T-helper 17 cell (primary cell): ENCODE data around the gene PPP1R9A. TPM values are rescaled to one million over a fixed set of nuclear protein-coding genes. Genes with fewer than 3 reads are reported as not detected.

Source experiments
- ATAC-seq: fragments of 150-1000 bp; cut with Tn5 transposase; 2 replicates; pipeline ENCODE4 v1.10.0; 2021; ENCODE audit warnings: mild to moderate bottlenecking, moderate library complexity
- DNase-seq, 3 donors: peaks; one replicate each; pipeline versions ENCODE4 v3.0.0 to v3.0.0-alpha.2; 2020 to 2021
- H3K9me3 ChIP-seq: one replicate; pipeline ENCODE4 v1.7.0; 2013; ENCODE audit warnings: low read length, mild to moderate bottlenecking; ENCODE audit not compliant: control insufficient read depth, poor library complexity, severe bottlenecking
- H3K27ac Mint-ChIP-seq: one replicate; pipeline ENCODE4 v1.8.0; 2022; ENCODE audit warnings: mild to moderate bottlenecking, moderate library complexity, mixed read lengths
- H3K27me3 Mint-ChIP-seq: one replicate; pipeline ENCODE4 v1.8.0; 2022; ENCODE audit warnings: mixed read lengths
- H3K36me3 Mint-ChIP-seq: one replicate; pipeline ENCODE4 v1.8.0; 2022; ENCODE audit warnings: low read depth, mixed read lengths
- H3K4me1 Mint-ChIP-seq: one replicate; pipeline ENCODE4 v1.8.0; 2022; ENCODE audit warnings: mild to moderate bottlenecking, mixed read lengths
- H3K4me3 Mint-ChIP-seq: one replicate; pipeline ENCODE4 v1.8.0; 2022; ENCODE audit warnings: mild to moderate bottlenecking, moderate library complexity, mixed read lengths
- total RNA-seq, 4 donors: library from RNA in 2 of 4; stranded (reverse) in 2 of 4; gene quantifications; one replicate each; pipeline ENCODE4 v1.2.3 and lab custom pipeline; 2022 to 2026

Gene PPP1R9A
- total RNA-seq, 2 donors from 2014 or later, result 0.02 to 0.08 TPM

- Mint-ChIP-seq H3K4me3 (no peak overlapping the region), H3K27ac (no peak overlapping the region), H3K4me1 (no peaks in the 10 kb centered on the region), H3K27me3 (peaks cover 8% of the 10 kb centered on the region), H3K36me3 (no peaks in the 10 kb centered on the region)
- no peaks in the 10 kb centered on the region for H3K9me3 ChIP-seq
- ATAC-seq, result no peak
- no peak for DNase-seq
Measured at GRCh38 chr7:95238252-95238943, 331.0 kb downstream of the PPP1R9A start.

GRCh38 chr7:95240921-95241320 lies 333.5 kb downstream of the PPP1R9A start:
- H3K4me1 Mint-ChIP-seq, result no peaks in the 10 kb centered on the region
- DNase-seq (no peak), ATAC-seq (no peak)
- no peaks in the 10 kb centered on the region for H3K36me3 Mint-ChIP-seq
- H3K27me3 Mint-ChIP-seq, result peaks cover 25% of the 10 kb centered on the region
- H3K4me3 Mint-ChIP-seq, result no peak overlapping the region
- no peak overlapping the region for H3K27ac Mint-ChIP-seq
- no peaks in the 10 kb centered on the region for H3K9me3 ChIP-seq

GRCh38 chr7:95242266-95242665 lies 334.9 kb downstream of the PPP1R9A start:
- no peak overlapping the region for H3K4me3 Mint-ChIP-seq
- ATAC-seq (no peak), DNase-seq (no peak)
- no peaks in the 10 kb centered on the region for H3K36me3 Mint-ChIP-seq
- H3K9me3 ChIP-seq, result no peaks in the 10 kb centered on the region
- H3K27me3 Mint-ChIP-seq, result peaks cover 25% of the 10 kb centered on the region
- peaks cover 2% of the 10 kb centered on the region for H3K4me1 Mint-ChIP-seq
- H3K27ac Mint-ChIP-seq, result no peak overlapping the region

GRCh38 chr7:95244616-95245015 lies 337.2 kb downstream of the PPP1R9A start:
- no peak overlapping the region for H3K27ac Mint-ChIP-seq
- no peak overlapping the region for H3K4me3 Mint-ChIP-seq
- no peaks in the 10 kb centered on the region for H3K36me3 Mint-ChIP-seq
- H3K4me1 Mint-ChIP-seq, result peaks cover 2% of the 10 kb centered on the region
- ATAC-seq, result no peak
- DNase-seq, result no peak
- H3K9me3 ChIP-seq, result no peaks in the 10 kb centered on the region
- H3K27me3 Mint-ChIP-seq, result peaks cover 25% of the 10 kb centered on the region

- Mint-ChIP-seq H3K36me3 (no peaks in the 10 kb centered on the region), H3K4me3 (no peak overlapping the region), H3K4me1 (peaks cover 2% of the 10 kb centered on the region), H3K27me3 (peaks cover 25% of the 10 kb centered on the region), H3K27ac (no peak overlapping the region)
- no peak for DNase-seq
- ATAC-seq, result no peak
- H3K9me3 ChIP-seq, result no peaks in the 10 kb centered on the region
Measured at GRCh38 chr7:95245828-95246500, 338.6 kb downstream of the PPP1R9A start.

- Mint-ChIP-seq H3K27ac (no peak overlapping the region), H3K4me1 (peaks cover 2% of the 10 kb centered on the region), H3K27me3 (peaks cover 25% of the 10 kb centered on the region), H3K36me3 (no peaks in the 10 kb centered on the region), H3K4me3 (no peak overlapping the region)
- ATAC-seq, result no peak
- DNase-seq, result no peak
- H3K9me3 ChIP-seq, result no peaks in the 10 kb centered on the region
Measured at GRCh38 chr7:95246831-95247370, 339.5 kb downstream of the PPP1R9A start.

- peaks cover 10% of the 10 kb centered on the region for H3K27me3 Mint-ChIP-seq
- ATAC-seq (no peak), DNase-seq (no peak)
- no peaks in the 10 kb centered on the region for H3K36me3 Mint-ChIP-seq
- H3K4me3 Mint-ChIP-seq, result no peak overlapping the region
- peaks cover 2% of the 10 kb centered on the region for H3K4me1 Mint-ChIP-seq
- H3K9me3 ChIP-seq, result no peaks in the 10 kb centered on the region
- H3K27ac Mint-ChIP-seq, result no peak overlapping the region
Measured at GRCh38 chr7:95250571-95250970, 343.2 kb downstream of the PPP1R9A start.

- no peaks in the 10 kb centered on the region for H3K36me3 Mint-ChIP-seq
- H3K9me3 ChIP-seq, result no peaks in the 10 kb centered on the region
- DNase-seq (no peak), ATAC-seq (no peak)
- no peaks in the 10 kb centered on the region for H3K4me1 Mint-ChIP-seq
- no peak overlapping the region for H3K27ac Mint-ChIP-seq
- no peak overlapping the region for H3K4me3 Mint-ChIP-seq
- peaks cover 10% of the 10 kb centered on the region for H3K27me3 Mint-ChIP-seq
Measured at GRCh38 chr7:95251966-95252365, 344.6 kb downstream of the PPP1R9A start.

- no peaks in the 10 kb centered on the region for H3K36me3 Mint-ChIP-seq
- no peaks in the 10 kb centered on the region for H3K9me3 ChIP-seq
- H3K27ac Mint-ChIP-seq, result no peak overlapping the region
- peaks cover 10% of the 10 kb centered on the region for H3K27me3 Mint-ChIP-seq
- no peak overlapping the region for H3K4me3 Mint-ChIP-seq
- H3K4me1 Mint-ChIP-seq, result no peaks in the 10 kb centered on the region
- no peak for DNase-seq
- ATAC-seq, result no peak
Measured at GRCh38 chr7:95253986-95254385, 346.6 kb downstream of the PPP1R9A start.

GRCh38 chr7:95255691-95256090 lies 348.3 kb downstream of the PPP1R9A start:
- DNase-seq (no peak), ATAC-seq (no peak)
- no peaks in the 10 kb centered on the region for H3K9me3 ChIP-seq
- Mint-ChIP-seq H3K27ac (no peak overlapping the region), H3K27me3 (peaks cover 10% of the 10 kb centered on the region), H3K36me3 (no peaks in the 10 kb centered on the region), H3K4me3 (no peak overlapping the region), H3K4me1 (no peaks in the 10 kb centered on the region)

GRCh38 chr7:95261895-95262415 lies 354.6 kb downstream of the PPP1R9A start:
- no peak for DNase-seq
- Mint-ChIP-seq H3K4me1 (peaks cover 2% of the 10 kb centered on the region), H3K27me3 (no peaks in the 10 kb centered on the region), H3K36me3 (no peaks in the 10 kb centered on the region), H3K4me3 (no peak overlapping the region), H3K27ac (no peak overlapping the region)
- no peaks in the 10 kb centered on the region for H3K9me3 ChIP-seq
- ATAC-seq, result no peak

- no peak overlapping the region for H3K4me3 Mint-ChIP-seq
- DNase-seq, result no peak
- H3K27me3 Mint-ChIP-seq, result no peaks in the 10 kb centered on the region
- no peaks in the 10 kb centered on the region for H3K36me3 Mint-ChIP-seq
- no peak for ATAC-seq
- H3K9me3 ChIP-seq, result no peaks in the 10 kb centered on the region
- no peak overlapping the region for H3K27ac Mint-ChIP-seq
- peaks cover 2% of the 10 kb centered on the region for H3K4me1 Mint-ChIP-seq
Measured at GRCh38 chr7:95262875-95263274, 355.5 kb downstream of the PPP1R9A start.

GRCh38 chr7:95263785-95264362 lies 356.5 kb downstream of the PPP1R9A start:
- ATAC-seq (no peak), DNase-seq (no peak)
- no peaks in the 10 kb centered on the region for H3K9me3 ChIP-seq
- no peak overlapping the region for H3K27ac Mint-ChIP-seq
- no peak overlapping the region for H3K4me3 Mint-ChIP-seq
- peaks cover 2% of the 10 kb centered on the region for H3K4me1 Mint-ChIP-seq
- no peaks in the 10 kb centered on the region for H3K36me3 Mint-ChIP-seq
- H3K27me3 Mint-ChIP-seq, result no peaks in the 10 kb centered on the region
